K562 (cell line): ENCODE measurements around the gene HTRA3. TPM values are rescaled to one million over a fixed set of nuclear protein-coding genes. Genes with fewer than 3 reads are reported as not detected.

Experiments
- ATAC-seq: fragments of 200-7000 bp; cut with Tn5 transposase; 3 replicates; pipeline ENCODE4 v1.9.1; 2020; ENCODE audit warnings: moderate library complexity
- BruUV-seq: library from RNA; stranded (reverse); fragments of 400-500 nt; replicated peaks from 2 replicates; lab custom pipeline; 2021; lab: Mats Ljungman, UMichigan
- CTCF ChIA-PET: fragments of 300-600 bp; formaldehyde crosslinking; extraction: SDS; loops from one replicate; lab custom pipeline; 2021; ENCODE audit warnings: low intra/inter-chr PET ratio; lab: Yijun Ruan, JAX
- POLR2A ChIA-PET: fragments of 300-600, 350-650 bp; sonication (Branson Sonifier 250); formaldehyde crosslinking; extraction: SDS; loops from one replicate; lab custom pipeline; 2021; ENCODE audit warnings: antibody characterized with exemption, inconsistent platforms; lab: Yijun Ruan, JAX
- DNase-seq, 4 experiments: peaks; one replicate each; pipeline versions ENCODE4 v3.0.0 to v3.0.0-alpha.2; 2011 to 2018; ENCODE audit warnings: low spot score in 3 of 4, mixed read lengths in 3 of 4; ENCODE audit errors: extremely low read depth in 1 of 4
- FAIRE-seq: peaks from 2 replicates; lab custom pipeline; 2011; peaks lifted over from hg19 to GRCh38; lab: Jason Lieb, UNC
- H2AFZ ChIP-seq: 2 replicates; pipeline ENCODE4 v1.6.0; 2011; ENCODE audit warnings: low read depth, low read length, control low read depth, inconsistent platforms
- H3K27ac ChIP-seq: fragments of 200-600 bp; 3 replicates; pipeline ENCODE4 v1.8.0; 2011; ENCODE audit warnings: low read depth, mild to moderate bottlenecking, control low read depth, inconsistent platforms, low read length, moderate library complexity, mixed read lengths; ENCODE audit errors: extremely low read depth
- H3K27me3 ChIP-seq, 2 experiments: fragments of 300-600 bp in 1 of 2; 2 replicates in 1 of 2; 3 replicates in 1 of 2; pipeline versions ENCODE4 v1.6.0 to v1.8.0; 2011; ENCODE audit warnings: inconsistent platforms in 2 of 2, low read length in 2 of 2, mild to moderate bottlenecking in 1 of 2, mixed read lengths in 1 of 2, moderate library complexity in 1 of 2; ENCODE audit not compliant: control insufficient read depth in 2 of 2, insufficient read depth in 2 of 2
- H3K36me3 ChIP-seq: fragments of 300-600 bp; 3 replicates; pipeline ENCODE4 v1.8.0; 2011; ENCODE audit warnings: mild to moderate bottlenecking, low read length, inconsistent platforms; ENCODE audit not compliant: control insufficient read depth, insufficient read depth
- H3K4me1 ChIP-seq, 2 experiments: fragments of 200-600 bp in 1 of 2; replicated peaks in 1 of 2; 2 replicates in 1 of 2; 3 replicates in 1 of 2; pipeline versions ENCODE4 v1.5.1 to v1.8.0; 2011; ENCODE audit warnings: inconsistent platforms in 2 of 2, low read length in 2 of 2, mild to moderate bottlenecking in 1 of 2, mixed read lengths in 1 of 2, moderate library complexity in 1 of 2; ENCODE audit not compliant: control insufficient read depth in 2 of 2, insufficient read depth in 2 of 2
- H3K4me2 ChIP-seq: 2 replicates; pipeline ENCODE4 v1.6.1; 2011; ENCODE audit warnings: low read length, control low read depth, inconsistent platforms, mixed read lengths; ENCODE audit not compliant: insufficient read depth
- H3K4me3 ChIP-seq: fragments of 200-600 bp; sonication (generic), shearing (Covaris generic); 2 replicates; pipeline ENCODE4 v1.5.1; 2016; ENCODE audit warnings: control low read depth, inconsistent platforms
- H3K79me2 ChIP-seq: fragments of 200-600 bp; 3 replicates; pipeline ENCODE4 v1.8.0; 2011; ENCODE audit warnings: low read length, inconsistent platforms; ENCODE audit not compliant: control insufficient read depth, insufficient read depth
- H3K9ac ChIP-seq, 2 experiments: 2 replicates each; pipeline versions ENCODE4 v1.6.0 to v1.6.1; 2011; ENCODE audit warnings: low read depth in 2 of 2, low read length in 2 of 2, control low read depth in 1 of 2, inconsistent platforms in 1 of 2, mild to moderate bottlenecking in 1 of 2, mixed read lengths in 1 of 2; ENCODE audit not compliant: insufficient read depth in 1 of 2
- H3K9me1 ChIP-seq: one replicate; pipeline ENCODE4 v1.6.0; 2011; ENCODE audit warnings: inconsistent platforms, mild to moderate bottlenecking, low read length, moderate library complexity; ENCODE audit not compliant: control insufficient read depth, insufficient read depth
- H3K9me3 ChIP-seq: replicated peaks from 2 replicates; pipeline ENCODE4 v1.5.1; 2011; ENCODE audit warnings: low read depth, low read length, inconsistent platforms; ENCODE audit not compliant: control insufficient read depth, insufficient read depth
- H4K20me1 ChIP-seq: replicated peaks from 2 replicates; pipeline ENCODE4 v1.6.1; 2011; ENCODE audit warnings: low read length, inconsistent platforms, mixed read lengths; ENCODE audit not compliant: control insufficient read depth, insufficient read depth
- ZNF277 ChIP-seq: fragments of 250-450 bp; sonication (Bioruptor Pico); IDR thresholded peaks from 2 replicates; pipeline ENCODE4 v1.8.0; 2022; ENCODE audit warnings: inconsistent platforms, mild to moderate bottlenecking, moderate library complexity, borderline replicate concordance
- WGBS: fragments of 100-300 bp; shearing (Covaris generic); methylation state at CpG from one replicate; pipeline ENCODE4 v1.1.6; 2016; ENCODE audit warnings: low coverage, mixed read lengths; ENCODE audit not compliant: insufficient coverage; ENCODE audit errors: missing lambda C conversion rate; 5-methylcytosine and 5-hydroxymethylcytosine counted together
- in situ Hi-C: fragments of 300-500 bp; cut with MboI; formaldehyde crosslinking; loops from 4 replicates; pipeline ENCODE4 v1.15.0; 2018; ENCODE audit warnings: inconsistent platforms, mixed read lengths
- intact Hi-C: fragments of 100-400 bp; cut with micrococcal nuclease; formaldehyde crosslinking; loops from 2 replicates; pipeline ENCODE4 v1.14.2; 2022
- polyA plus RNA-seq, 8 experiments: library from polyadenylated mRNA; depleted of rRNA in 4 of 8; stranded (reverse) in 5 of 8; unstranded in 3 of 8; fragments of >200 nt; fragmentation: Nextera tagmentation in 2 of 8; fragmentation: Illumina TruSeq in 1 of 8; extraction: Ambion mirVana in 2 of 8; extraction: Trizol in 1 of 8; gene quantifications; 2 replicates each; pipeline versions ENCODE4 v1.2.1 to v1.2.3, GENCODE V29; 2011 to 2014; ENCODE audit warnings: inconsistent platforms in 1 of 8, missing spikeins in 1 of 8
- total RNA-seq, 7 experiments: library from RNA; depleted of rRNA in 6 of 7; stranded (reverse); fragments of >200 nt in 6 of 7; fragmentation: Illumina TruSeq in 2 of 7; extraction: Trizol in 2 of 7; gene quantifications; 2 replicates each; pipeline versions ENCODE4 v1.2.1 to v1.2.3, GENCODE V29; 2011 to 2021; ENCODE audit warnings: low replicate concordance in 1 of 7
- TF ChIP-seq, protein P1 (sequence below): fragments of 450-650 bp; IDR thresholded peaks from 2 replicates; pipeline ENCODE4 v1.6.1; 2016; ENCODE audit warnings: mild to moderate bottlenecking, moderate library complexity

HTRA3 gene
- total and polyA plus RNA-seq, 9 of the 15 experiments (the other 6 are each of a cell fraction or from before 2014, with no cell fraction given) = 0.04 TPM; not detected in 8

GRCh38 chr4:8306511-8307021 is 37.0 kb downstream of the HTRA3 start:
- no peaks in the 10 kb centered on the region for H3K36me3 ChIP-seq
- BruUV-seq = no TSS peak
- TF ChIP-seq, protein P1, sequence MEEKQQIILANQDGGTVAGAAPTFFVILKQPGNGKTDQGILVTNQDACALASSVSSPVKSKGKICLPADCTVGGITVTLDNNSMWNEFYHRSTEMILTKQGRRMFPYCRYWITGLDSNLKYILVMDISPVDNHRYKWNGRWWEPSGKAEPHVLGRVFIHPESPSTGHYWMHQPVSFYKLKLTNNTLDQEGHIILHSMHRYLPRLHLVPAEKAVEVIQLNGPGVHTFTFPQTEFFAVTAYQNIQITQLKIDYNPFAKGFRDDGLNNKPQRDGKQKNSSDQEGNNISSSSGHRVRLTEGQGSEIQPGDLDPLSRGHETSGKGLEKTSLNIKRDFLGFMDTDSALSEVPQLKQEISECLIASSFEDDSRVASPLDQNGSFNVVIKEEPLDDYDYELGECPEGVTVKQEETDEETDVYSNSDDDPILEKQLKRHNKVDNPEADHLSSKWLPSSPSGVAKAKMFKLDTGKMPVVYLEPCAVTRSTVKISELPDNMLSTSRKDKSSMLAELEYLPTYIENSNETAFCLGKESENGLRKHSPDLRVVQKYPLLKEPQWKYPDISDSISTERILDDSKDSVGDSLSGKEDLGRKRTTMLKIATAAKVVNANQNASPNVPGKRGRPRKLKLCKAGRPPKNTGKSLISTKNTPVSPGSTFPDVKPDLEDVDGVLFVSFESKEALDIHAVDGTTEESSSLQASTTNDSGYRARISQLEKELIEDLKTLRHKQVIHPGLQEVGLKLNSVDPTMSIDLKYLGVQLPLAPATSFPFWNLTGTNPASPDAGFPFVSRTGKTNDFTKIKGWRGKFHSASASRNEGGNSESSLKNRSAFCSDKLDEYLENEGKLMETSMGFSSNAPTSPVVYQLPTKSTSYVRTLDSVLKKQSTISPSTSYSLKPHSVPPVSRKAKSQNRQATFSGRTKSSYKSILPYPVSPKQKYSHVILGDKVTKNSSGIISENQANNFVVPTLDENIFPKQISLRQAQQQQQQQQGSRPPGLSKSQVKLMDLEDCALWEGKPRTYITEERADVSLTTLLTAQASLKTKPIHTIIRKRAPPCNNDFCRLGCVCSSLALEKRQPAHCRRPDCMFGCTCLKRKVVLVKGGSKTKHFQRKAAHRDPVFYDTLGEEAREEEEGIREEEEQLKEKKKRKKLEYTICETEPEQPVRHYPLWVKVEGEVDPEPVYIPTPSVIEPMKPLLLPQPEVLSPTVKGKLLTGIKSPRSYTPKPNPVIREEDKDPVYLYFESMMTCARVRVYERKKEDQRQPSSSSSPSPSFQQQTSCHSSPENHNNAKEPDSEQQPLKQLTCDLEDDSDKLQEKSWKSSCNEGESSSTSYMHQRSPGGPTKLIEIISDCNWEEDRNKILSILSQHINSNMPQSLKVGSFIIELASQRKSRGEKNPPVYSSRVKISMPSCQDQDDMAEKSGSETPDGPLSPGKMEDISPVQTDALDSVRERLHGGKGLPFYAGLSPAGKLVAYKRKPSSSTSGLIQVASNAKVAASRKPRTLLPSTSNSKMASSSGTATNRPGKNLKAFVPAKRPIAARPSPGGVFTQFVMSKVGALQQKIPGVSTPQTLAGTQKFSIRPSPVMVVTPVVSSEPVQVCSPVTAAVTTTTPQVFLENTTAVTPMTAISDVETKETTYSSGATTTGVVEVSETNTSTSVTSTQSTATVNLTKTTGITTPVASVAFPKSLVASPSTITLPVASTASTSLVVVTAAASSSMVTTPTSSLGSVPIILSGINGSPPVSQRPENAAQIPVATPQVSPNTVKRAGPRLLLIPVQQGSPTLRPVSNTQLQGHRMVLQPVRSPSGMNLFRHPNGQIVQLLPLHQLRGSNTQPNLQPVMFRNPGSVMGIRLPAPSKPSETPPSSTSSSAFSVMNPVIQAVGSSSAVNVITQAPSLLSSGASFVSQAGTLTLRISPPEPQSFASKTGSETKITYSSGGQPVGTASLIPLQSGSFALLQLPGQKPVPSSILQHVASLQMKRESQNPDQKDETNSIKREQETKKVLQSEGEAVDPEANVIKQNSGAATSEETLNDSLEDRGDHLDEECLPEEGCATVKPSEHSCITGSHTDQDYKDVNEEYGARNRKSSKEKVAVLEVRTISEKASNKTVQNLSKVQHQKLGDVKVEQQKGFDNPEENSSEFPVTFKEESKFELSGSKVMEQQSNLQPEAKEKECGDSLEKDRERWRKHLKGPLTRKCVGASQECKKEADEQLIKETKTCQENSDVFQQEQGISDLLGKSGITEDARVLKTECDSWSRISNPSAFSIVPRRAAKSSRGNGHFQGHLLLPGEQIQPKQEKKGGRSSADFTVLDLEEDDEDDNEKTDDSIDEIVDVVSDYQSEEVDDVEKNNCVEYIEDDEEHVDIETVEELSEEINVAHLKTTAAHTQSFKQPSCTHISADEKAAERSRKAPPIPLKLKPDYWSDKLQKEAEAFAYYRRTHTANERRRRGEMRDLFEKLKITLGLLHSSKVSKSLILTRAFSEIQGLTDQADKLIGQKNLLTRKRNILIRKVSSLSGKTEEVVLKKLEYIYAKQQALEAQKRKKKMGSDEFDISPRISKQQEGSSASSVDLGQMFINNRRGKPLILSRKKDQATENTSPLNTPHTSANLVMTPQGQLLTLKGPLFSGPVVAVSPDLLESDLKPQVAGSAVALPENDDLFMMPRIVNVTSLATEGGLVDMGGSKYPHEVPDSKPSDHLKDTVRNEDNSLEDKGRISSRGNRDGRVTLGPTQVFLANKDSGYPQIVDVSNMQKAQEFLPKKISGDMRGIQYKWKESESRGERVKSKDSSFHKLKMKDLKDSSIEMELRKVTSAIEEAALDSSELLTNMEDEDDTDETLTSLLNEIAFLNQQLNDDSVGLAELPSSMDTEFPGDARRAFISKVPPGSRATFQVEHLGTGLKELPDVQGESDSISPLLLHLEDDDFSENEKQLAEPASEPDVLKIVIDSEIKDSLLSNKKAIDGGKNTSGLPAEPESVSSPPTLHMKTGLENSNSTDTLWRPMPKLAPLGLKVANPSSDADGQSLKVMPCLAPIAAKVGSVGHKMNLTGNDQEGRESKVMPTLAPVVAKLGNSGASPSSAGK = peak; percentile 15; the same call in 1 of the 2 replicates
- TF ChIP-seq ZNF277 (CRISPR knock-in tag) = no peak
- 0 out of 2 replicates have a peak, but pooled peaks cover 3% of the 10 kb centered on the region for H4K20me1 ChIP-seq
- H3K4me1 ChIP-seq = peaks cover 22 to 71% of the 10 kb centered on the region in 2 experiments; a peak in 4 of 5 replicates
- intact Hi-C loops (loop anchor here (10.0 kb wide), 1 partner anchor 62 kb away; no protein-coding TSS in a partner anchor), in situ Hi-C loops (no loop called here)
- FAIRE-seq (no peak), ATAC-seq (no peak), DNase-seq (peak in 1 of 4 experiments; percentile 19)
- H2AFZ ChIP-seq = no peak overlapping the region
- no peaks in the 10 kb centered on the region; the same call in 1 of the 2 replicates for H3K9me3 ChIP-seq
- 63% methylated on average over 11 of the region's 16 CpGs for WGBS
- no peak overlapping the region; the same call in 2 of the 3 replicates for H3K27ac ChIP-seq
- no peaks in the 10 kb centered on the region for H3K9me1 ChIP-seq
- POLR2A ChIA-PET = interaction anchor here (0.6 to 1.2 kb wide), 4 partner anchors 11 to 53 kb away, joined by 3 to 6 read pairs (median 4); no protein-coding TSS in a partner anchor
- CTCF ChIA-PET = no interaction called here
- H3K4me3 ChIP-seq = no peak overlapping the region
- no peak overlapping the region for H3K4me2 ChIP-seq
- H3K27me3 ChIP-seq = peaks cover 0 to 3% of the 10 kb centered on the region in 2 experiments; a peak in 1 of 5 replicates
- H3K79me2 ChIP-seq = no peaks in the 10 kb centered on the region
- peak overlapping the region in 1 of 2 experiments; percentile 32; a peak in 1 of 4 replicates for H3K9ac ChIP-seq
